GM06990 (cell line): Measurements from ENCODE around the gene SEMA4F.

Experiments
- DNase-seq: peaks from one replicate; pipeline ENCODE4 v3.0.0-alpha.2; 2011; ENCODE audit not compliant: insufficient read length; ENCODE audit errors: extremely low read depth
- H3K27me3 ChIP-seq: replicated peaks from 2 replicates; pipeline ENCODE4 v1.6.0; 2011; ENCODE audit warnings: low read length; ENCODE audit not compliant: control insufficient read depth, insufficient read depth
- H3K36me3 ChIP-seq: 2 replicates; pipeline ENCODE4 v1.5.1; 2011; ENCODE audit warnings: low read length; ENCODE audit not compliant: control insufficient read depth, insufficient read depth
- H3K4me3 ChIP-seq: replicated peaks from 2 replicates; pipeline ENCODE4 v1.5.1; 2011; ENCODE audit warnings: low read depth, mild to moderate bottlenecking, control low read depth, low read length
- TF ChIP-seq, protein P1 (sequence below): IDR thresholded peaks from 2 replicates; pipeline ENCODE4 v1.5.1; 2011; ENCODE audit warnings: low read length, control low read depth, mild to moderate bottlenecking, inconsistent platforms; ENCODE audit not compliant: insufficient read depth, poor library complexity, severe bottlenecking

Gene SEMA4F

DNA sequence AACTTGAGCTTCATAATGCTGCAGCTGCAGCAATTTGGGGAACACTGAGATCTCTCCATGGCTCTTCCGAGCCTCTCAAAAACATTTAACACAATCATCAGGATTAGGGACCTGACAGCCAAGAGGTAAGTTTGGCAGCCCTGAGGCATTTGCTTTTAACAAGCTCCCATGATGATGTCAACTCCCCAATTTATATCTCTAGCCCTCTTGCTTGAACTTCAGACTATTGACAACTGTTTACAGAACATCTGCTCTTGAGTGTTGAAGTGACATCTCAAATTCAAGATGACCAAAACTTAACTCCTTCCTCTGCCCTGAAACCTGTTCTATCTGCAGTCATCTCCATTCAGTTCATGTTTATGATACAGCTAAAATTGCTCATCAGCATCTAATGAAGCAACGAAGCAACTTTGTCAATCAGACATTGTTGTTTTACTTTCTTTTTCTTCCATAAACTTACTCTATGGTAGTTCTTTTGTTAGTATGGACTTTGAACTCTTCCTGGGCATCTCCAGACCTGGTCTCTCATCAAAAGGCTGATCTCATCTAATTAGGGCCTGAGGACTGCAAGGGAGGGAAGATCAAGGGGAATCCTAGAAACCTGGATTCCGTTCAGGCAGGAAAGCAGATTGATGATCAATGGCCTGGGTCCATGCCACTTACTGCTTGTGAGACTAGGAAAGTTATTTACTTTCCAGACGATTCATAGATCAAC is 48.1 kb downstream of the SEMA4F start:
- Histone ChIP-seq H3K36me3 (no peaks in the 10 kb centered on the region), H3K27me3 (no peaks in the 10 kb centered on the region; the same call in 1 of the 2 replicates), H3K4me3 (no peak overlapping the region)
- no peak for DNase-seq
- TF ChIP-seq, protein P1, sequence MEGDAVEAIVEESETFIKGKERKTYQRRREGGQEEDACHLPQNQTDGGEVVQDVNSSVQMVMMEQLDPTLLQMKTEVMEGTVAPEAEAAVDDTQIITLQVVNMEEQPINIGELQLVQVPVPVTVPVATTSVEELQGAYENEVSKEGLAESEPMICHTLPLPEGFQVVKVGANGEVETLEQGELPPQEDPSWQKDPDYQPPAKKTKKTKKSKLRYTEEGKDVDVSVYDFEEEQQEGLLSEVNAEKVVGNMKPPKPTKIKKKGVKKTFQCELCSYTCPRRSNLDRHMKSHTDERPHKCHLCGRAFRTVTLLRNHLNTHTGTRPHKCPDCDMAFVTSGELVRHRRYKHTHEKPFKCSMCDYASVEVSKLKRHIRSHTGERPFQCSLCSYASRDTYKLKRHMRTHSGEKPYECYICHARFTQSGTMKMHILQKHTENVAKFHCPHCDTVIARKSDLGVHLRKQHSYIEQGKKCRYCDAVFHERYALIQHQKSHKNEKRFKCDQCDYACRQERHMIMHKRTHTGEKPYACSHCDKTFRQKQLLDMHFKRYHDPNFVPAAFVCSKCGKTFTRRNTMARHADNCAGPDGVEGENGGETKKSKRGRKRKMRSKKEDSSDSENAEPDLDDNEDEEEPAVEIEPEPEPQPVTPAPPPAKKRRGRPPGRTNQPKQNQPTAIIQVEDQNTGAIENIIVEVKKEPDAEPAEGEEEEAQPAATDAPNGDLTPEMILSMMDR = no peak

DNA sequence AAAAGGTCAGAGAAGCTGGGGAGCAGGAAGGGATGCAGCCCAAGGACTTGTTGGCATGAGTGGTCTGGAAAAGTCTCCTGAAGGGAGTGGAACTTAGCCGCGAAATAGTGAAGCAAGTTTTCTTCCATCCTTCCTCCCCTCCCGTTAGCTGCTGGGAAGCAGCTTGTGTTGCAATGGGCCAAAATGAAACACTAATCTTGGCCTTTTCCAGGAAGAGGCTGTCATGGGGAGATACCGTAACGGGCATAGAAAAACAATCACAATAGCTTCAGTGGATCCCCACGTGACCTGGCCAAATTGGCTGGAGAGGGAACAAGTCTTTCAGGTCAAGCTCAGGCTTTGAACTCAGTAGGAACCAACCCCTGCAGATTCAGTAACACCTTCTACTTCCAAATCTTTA is 49.3 kb downstream of the SEMA4F start:
- no peak for DNase-seq
- Histone ChIP-seq H3K36me3 (no peaks in the 10 kb centered on the region), H3K27me3 (no peaks in the 10 kb centered on the region; the same call in 1 of the 2 replicates), H3K4me3 (no peak overlapping the region)
- TF ChIP-seq, protein P1 = no peak

DNA sequence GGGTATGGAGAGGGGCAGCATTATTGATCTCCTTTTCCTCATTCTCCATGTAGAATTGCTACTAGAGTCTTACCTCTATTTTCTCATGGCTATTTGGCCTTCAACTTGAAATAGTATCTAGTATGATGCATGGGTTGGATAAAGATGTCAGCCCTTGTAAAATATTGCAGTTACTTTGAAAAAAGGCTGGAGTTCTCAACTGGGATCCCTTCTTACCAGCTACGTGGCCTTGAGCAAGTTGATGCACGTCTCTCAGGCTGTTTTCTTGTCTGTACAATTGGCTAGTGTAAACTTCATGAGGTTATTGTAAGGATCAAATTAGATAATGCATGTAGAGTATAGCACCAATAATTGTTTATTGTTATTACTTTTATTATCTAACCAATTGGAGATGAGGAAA is 50.2 kb downstream of the SEMA4F start:
- no peaks in the 10 kb centered on the region; the same call in 1 of the 2 replicates for H3K27me3 ChIP-seq
- H3K4me3 ChIP-seq = no peak overlapping the region
- H3K36me3 ChIP-seq = no peaks in the 10 kb centered on the region
- TF ChIP-seq, protein P1 = no peak
- no peak for DNase-seq

GRCh38 chr2:74706741-74707140 is 52.7 kb downstream of the SEMA4F start:
- TF ChIP-seq, protein P1 = no peak
- Histone ChIP-seq H3K27me3 (no peaks in the 10 kb centered on the region), H3K4me3 (no peak overlapping the region), H3K36me3 (no peaks in the 10 kb centered on the region)
- DNase-seq = no peak

DNA sequence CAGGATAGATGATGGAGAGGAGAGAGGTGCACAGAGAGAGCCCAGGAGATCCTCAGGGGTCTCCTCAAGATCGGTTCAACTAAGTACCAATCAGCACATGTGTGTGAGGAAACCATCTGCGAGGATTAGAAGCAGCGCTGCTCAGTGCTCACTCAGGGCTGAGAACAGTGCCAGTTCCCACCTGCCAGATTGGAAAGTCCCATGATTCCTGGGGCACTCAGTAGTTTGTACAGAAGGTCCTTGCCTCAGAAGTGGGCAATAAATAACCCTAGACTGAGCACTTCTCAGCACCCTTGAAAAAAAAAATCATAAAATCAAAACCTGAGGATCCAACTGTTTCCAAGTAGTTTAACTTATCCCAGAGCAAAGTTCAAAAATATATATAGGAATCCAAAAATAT is 53.8 kb downstream of the SEMA4F start:
- no peak for DNase-seq
- no peaks in the 10 kb centered on the region; the same call in 1 of the 2 replicates for H3K27me3 ChIP-seq
- TF ChIP-seq, protein P1 = no peak
- no peak overlapping the region for H3K4me3 ChIP-seq
- H3K36me3 ChIP-seq = no peaks in the 10 kb centered on the region
